Measurements from ENCODE around the gene POU6F2.

DNA sequence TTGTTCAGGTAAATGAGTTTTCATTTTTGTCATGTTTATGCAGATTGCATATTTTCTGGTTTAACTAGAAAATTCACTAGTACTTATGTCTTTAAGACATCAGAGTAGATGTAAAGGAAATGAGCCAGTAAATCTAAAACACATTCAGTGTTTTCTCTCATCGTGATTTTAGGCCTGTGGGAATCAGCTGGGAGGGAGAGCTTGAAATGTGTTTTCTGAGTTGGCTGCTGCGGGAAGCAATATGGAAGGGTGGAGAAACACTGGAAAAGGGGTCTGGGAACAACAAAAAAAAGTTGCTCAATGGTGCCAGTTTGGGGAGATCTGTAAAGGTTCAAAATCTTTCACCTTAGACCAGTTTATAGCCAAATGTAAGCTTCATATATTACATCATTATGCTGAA is 284.1 kb downstream of the POU6F2 start:
- TF ChIP-seq, protein P1, sequence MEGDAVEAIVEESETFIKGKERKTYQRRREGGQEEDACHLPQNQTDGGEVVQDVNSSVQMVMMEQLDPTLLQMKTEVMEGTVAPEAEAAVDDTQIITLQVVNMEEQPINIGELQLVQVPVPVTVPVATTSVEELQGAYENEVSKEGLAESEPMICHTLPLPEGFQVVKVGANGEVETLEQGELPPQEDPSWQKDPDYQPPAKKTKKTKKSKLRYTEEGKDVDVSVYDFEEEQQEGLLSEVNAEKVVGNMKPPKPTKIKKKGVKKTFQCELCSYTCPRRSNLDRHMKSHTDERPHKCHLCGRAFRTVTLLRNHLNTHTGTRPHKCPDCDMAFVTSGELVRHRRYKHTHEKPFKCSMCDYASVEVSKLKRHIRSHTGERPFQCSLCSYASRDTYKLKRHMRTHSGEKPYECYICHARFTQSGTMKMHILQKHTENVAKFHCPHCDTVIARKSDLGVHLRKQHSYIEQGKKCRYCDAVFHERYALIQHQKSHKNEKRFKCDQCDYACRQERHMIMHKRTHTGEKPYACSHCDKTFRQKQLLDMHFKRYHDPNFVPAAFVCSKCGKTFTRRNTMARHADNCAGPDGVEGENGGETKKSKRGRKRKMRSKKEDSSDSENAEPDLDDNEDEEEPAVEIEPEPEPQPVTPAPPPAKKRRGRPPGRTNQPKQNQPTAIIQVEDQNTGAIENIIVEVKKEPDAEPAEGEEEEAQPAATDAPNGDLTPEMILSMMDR (conservative IDR thresholded peaks at IDR 0.05; ENCODE audit: low read depth, low read length): no peak
- TF ChIP-seq EZH2 (IDR thresholded peaks at IDR 0.05; ENCODE audit: borderline replicate concordance, low read depth, low read length, poor library complexity, severe bottlenecking): no peak

Measured in A673 (cell line).